ENCODE data around the gene SLC6A13.

The SLC6A13 gene

DNA sequence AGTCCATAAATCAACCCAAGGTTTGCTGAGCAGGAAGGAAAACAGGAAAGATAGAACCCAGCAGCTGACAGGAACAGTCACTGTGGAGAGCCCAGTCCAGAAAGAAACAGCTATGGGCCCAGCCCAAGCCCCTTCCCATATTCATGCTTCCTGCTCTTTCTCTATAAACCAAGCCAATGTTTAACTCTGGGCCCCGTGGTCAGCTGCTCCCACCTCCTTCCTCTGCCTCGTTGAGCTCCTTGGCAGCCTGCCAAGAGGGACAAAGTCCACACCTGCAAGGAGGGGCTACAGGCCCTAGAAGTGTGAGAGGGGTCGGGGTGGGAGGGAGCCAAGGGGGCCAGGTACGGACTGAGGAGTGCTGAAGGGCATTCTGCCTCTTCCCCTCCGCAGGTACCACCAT is 10.0 kb downstream of the SLC6A13 start (continued):
- TF ChIP-seq, protein P1, sequence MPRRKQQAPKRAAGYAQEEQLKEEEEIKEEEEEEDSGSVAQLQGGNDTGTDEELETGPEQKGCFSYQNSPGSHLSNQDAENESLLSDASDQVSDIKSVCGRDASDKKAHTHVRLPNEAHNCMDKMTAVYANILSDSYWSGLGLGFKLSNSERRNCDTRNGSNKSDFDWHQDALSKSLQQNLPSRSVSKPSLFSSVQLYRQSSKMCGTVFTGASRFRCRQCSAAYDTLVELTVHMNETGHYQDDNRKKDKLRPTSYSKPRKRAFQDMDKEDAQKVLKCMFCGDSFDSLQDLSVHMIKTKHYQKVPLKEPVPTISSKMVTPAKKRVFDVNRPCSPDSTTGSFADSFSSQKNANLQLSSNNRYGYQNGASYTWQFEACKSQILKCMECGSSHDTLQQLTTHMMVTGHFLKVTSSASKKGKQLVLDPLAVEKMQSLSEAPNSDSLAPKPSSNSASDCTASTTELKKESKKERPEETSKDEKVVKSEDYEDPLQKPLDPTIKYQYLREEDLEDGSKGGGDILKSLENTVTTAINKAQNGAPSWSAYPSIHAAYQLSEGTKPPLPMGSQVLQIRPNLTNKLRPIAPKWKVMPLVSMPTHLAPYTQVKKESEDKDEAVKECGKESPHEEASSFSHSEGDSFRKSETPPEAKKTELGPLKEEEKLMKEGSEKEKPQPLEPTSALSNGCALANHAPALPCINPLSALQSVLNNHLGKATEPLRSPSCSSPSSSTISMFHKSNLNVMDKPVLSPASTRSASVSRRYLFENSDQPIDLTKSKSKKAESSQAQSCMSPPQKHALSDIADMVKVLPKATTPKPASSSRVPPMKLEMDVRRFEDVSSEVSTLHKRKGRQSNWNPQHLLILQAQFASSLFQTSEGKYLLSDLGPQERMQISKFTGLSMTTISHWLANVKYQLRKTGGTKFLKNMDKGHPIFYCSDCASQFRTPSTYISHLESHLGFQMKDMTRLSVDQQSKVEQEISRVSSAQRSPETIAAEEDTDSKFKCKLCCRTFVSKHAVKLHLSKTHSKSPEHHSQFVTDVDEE (CRISPR knock-in tag; IDR thresholded peaks at IDR 0.05), result no peak
- TF ChIP-seq ARNTL (CRISPR knock-in tag; IDR thresholded peaks at IDR 0.05; ENCODE audit: borderline replicate concordance, low read depth) (no peak), ZNF565 (CRISPR knock-in tag; conservative IDR thresholded peaks at IDR 0.05; ENCODE audit: low read depth) (no peak)
- TF ChIP-seq, protein P2, sequence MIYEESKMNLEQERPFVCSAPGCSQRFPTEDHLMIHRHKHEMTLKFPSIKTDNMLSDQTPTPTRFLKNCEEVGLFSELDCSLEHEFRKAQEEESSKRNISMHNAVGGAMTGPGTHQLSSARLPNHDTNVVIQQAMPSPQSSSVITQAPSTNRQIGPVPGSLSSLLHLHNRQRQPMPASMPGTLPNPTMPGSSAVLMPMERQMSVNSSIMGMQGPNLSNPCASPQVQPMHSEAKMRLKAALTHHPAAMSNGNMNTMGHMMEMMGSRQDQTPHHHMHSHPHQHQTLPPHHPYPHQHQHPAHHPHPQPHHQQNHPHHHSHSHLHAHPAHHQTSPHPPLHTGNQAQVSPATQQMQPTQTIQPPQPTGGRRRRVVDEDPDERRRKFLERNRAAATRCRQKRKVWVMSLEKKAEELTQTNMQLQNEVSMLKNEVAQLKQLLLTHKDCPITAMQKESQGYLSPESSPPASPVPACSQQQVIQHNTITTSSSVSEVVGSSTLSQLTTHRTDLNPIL (CRISPR knock-in tag; IDR thresholded peaks at IDR 0.05; ENCODE audit: low read depth), result no peak

DNA sequence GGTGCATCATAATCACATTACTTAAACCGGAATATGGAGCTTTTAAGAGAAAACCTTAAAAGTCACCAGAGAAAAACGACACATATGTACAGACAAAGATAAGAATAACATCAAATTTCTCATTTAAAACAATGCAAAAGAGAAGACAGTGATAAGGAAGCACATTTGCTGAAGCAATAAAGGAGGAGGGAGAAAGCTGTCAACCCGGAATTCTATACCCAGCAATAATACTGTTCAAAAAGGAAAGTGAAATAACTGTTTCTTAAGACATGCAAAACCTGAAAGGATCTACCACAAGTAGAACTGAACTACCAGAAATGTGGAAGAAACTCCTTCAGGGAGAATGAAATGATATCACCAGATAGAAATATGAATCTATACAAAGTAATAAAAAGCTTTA is 15.4 kb downstream of the SLC6A13 start:
- no peak for TF ChIP-seq GLIS3 (CRISPR knock-in tag; IDR thresholded peaks at IDR 0.05)
- TF ChIP-seq, protein P1 (CRISPR knock-in tag; IDR thresholded peaks at IDR 0.05), result no peak
- no peak for TF ChIP-seq ESRRG (CRISPR knock-in tag; IDR thresholded peaks at IDR 0.05)
- no peak for ATAC-seq

DNA sequence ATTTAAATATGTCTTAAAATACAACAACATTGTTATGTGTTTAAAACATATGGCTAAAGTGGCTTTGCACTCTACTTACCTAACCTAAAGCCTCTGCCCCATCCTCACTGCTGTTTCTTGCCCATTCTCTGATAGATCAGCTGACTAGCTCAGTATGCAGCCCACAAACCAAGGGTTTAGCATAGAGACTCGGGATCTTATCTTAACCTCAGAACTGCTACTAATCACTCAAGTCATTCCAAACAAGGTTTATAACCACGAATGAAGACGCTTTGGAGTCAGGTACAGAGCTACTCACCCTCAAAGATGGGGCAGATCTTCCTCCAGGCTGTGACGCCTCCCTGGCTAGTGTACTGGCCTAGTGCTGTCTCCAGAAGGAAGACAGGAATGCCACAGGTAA is 19.3 kb downstream of the SLC6A13 start:
- no peak for TF ChIP-seq TOX (CRISPR knock-in tag; IDR thresholded peaks at IDR 0.05; ENCODE audit: borderline replicate concordance)
- ATAC-seq, result no peak

DNA sequence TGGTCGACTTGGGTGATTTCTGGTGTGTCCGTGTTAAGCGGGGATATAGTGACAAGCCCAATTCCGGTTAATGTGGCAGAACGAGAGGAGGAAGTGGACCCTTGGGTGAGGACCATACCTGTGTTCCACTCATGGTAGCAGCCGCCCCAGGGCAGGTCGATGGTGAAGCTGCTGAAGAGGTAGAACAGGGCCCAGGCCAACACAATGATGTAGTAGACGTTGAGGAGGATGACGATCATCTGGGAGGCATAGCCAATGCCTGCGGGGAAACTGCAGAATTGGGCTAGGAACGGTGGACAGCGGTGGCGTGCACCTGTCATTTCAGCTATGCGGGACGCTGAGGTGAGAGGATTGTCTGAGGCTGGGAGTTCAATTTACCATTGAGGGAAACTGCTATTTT is 20.1 kb downstream of the SLC6A13 start:
- no peak for ATAC-seq
- TF ChIP-seq, protein P2 (CRISPR knock-in tag; IDR thresholded peaks at IDR 0.05; ENCODE audit: low read depth), result no peak
- no peak for TF ChIP-seq SNAI2 (CRISPR knock-in tag; IDR thresholded peaks at IDR 0.05)

DNA sequence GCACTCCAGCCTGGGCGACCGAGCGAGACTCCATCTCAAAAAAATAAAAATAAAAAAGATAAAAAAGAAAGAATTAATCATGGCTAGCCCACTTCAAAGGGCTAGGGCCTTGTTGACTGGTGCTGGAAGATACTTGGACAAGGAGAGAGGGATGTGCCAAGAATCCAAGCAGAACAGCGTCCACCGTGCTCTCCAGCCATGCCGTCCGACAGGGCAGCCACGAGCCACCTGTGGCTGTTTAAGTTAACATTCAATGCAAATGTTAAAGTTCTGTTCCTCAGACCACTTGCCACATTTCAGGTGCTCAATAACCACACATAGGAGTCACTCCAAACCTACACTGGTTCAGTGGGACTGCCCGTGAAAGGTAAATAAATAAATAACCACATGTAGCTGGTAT is 21.4 kb downstream of the SLC6A13 start:
- no peak for TF ChIP-seq ESRRG (CRISPR knock-in tag; IDR thresholded peaks at IDR 0.05)
- ATAC-seq, result no peak

DNA sequence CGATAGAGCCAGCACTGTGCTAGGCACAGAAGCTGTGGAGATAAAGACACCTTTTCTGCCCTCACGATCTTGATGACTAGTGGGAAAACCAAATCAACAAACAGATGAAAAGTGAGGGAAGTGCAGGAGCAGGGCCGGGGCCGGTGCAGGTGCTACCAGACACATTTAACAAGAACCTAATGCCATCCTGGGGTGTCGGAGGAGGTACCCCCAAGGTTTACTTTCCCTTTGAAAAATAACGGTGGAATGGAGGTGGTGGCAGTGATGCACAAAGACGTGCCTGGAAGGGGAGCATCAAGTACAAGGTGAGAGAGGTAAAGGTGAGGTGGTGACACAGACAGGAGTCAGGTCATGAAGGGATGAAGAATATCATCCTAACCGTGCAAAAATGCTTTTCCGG is 22.1 kb downstream of the SLC6A13 start:
- ATAC-seq, result no peak
- TF ChIP-seq, protein P3, sequence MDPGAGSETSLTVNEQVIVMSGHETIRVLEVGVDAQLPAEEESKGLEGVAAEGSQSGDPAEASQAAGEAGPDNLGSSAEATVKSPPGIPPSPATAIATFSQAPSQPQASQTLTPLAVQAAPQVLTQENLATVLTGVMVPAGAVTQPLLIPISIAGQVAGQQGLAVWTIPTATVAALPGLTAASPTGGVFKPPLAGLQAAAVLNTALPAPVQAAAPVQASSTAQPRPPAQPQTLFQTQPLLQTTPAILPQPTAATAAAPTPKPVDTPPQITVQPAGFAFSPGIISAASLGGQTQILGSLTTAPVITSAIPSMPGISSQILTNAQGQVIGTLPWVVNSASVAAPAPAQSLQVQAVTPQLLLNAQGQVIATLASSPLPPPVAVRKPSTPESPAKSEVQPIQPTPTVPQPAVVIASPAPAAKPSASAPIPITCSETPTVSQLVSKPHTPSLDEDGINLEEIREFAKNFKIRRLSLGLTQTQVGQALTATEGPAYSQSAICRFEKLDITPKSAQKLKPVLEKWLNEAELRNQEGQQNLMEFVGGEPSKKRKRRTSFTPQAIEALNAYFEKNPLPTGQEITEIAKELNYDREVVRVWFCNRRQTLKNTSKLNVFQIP (CRISPR knock-in tag; IDR thresholded peaks at IDR 0.05; ENCODE audit: borderline replicate concordance, low read depth), result no peak
- TF ChIP-seq ZNF70 (CRISPR knock-in tag; IDR thresholded peaks at IDR 0.05) (no peak), RARB (CRISPR knock-in tag; IDR thresholded peaks at IDR 0.05) (no peak), OSR1 (CRISPR knock-in tag; IDR thresholded peaks at IDR 0.05) (no peak), TOX (CRISPR knock-in tag; IDR thresholded peaks at IDR 0.05; ENCODE audit: borderline replicate concordance) (no peak), ZC3H10 (CRISPR knock-in tag; IDR thresholded peaks at IDR 0.05) (no peak), SNAI2 (CRISPR knock-in tag; IDR thresholded peaks at IDR 0.05) (no peak), PPARA (CRISPR knock-in tag; IDR thresholded peaks at IDR 0.05; ENCODE audit: borderline replicate concordance) (no peak), ZNF565 (CRISPR knock-in tag; conservative IDR thresholded peaks at IDR 0.05; ENCODE audit: low read depth) (no peak), TCF4 (CRISPR knock-in tag; IDR thresholded peaks at IDR 0.05; ENCODE audit: borderline replicate concordance) (no peak), BACH2 (CRISPR knock-in tag; IDR thresholded peaks at IDR 0.05; ENCODE audit: borderline replicate concordance) (no peak), ZFP30 (CRISPR knock-in tag; IDR thresholded peaks at IDR 0.05) (no peak), ZFP3 (CRISPR knock-in tag; IDR thresholded peaks at IDR 0.05) (no peak), ARNTL (CRISPR knock-in tag; IDR thresholded peaks at IDR 0.05; ENCODE audit: borderline replicate concordance, low read depth) (no peak)
- TF ChIP-seq, protein P4, sequence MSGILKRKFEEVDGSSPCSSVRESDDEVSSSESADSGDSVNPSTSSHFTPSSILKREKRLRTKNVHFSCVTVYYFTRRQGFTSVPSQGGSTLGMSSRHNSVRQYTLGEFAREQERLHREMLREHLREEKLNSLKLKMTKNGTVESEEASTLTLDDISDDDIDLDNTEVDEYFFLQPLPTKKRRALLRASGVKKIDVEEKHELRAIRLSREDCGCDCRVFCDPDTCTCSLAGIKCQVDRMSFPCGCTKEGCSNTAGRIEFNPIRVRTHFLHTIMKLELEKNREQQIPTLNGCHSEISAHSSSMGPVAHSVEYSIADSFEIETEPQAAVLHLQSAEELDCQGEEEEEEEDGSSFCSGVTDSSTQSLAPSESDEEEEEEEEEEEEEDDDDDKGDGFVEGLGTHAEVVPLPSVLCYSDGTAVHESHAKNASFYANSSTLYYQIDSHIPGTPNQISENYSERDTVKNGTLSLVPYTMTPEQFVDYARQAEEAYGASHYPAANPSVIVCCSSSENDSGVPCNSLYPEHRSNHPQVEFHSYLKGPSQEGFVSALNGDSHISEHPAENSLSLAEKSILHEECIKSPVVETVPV (CRISPR knock-in tag; IDR thresholded peaks at IDR 0.05), result no peak
- TF ChIP-seq, protein P5, sequence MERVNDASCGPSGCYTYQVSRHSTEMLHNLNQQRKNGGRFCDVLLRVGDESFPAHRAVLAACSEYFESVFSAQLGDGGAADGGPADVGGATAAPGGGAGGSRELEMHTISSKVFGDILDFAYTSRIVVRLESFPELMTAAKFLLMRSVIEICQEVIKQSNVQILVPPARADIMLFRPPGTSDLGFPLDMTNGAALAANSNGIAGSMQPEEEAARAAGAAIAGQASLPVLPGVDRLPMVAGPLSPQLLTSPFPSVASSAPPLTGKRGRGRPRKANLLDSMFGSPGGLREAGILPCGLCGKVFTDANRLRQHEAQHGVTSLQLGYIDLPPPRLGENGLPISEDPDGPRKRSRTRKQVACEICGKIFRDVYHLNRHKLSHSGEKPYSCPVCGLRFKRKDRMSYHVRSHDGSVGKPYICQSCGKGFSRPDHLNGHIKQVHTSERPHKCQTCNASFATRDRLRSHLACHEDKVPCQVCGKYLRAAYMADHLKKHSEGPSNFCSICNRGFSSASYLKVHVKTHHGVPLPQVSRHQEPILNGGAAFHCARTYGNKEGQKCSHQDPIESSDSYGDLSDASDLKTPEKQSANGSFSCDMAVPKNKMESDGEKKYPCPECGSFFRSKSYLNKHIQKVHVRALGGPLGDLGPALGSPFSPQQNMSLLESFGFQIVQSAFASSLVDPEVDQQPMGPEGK (CRISPR knock-in tag; IDR thresholded peaks at IDR 0.05; ENCODE audit: borderline replicate concordance), result no peak

All from SK-N-SH treated with all-trans-retinoic acid at 6 μM for 48 hours (cell line).